ENCODE data around the gene LRP1B.

GRCh38 chr2:141805302-141805701, 325.5 kb downstream of the LRP1B start:
- TF ChIP-seq EP300 (IDR thresholded peaks at IDR 0.05; ENCODE audit: borderline replicate concordance) (no peak), CREB1 (IDR thresholded peaks at IDR 0.05; ENCODE audit: low read depth) (no peak), REST (IDR thresholded peaks at IDR 0.05; ENCODE audit: low read depth) (no peak), FOXM1 (IDR thresholded peaks at IDR 0.05; ENCODE audit: borderline replicate concordance, low read depth) (no peak), RAD21 (IDR thresholded peaks at IDR 0.05; ENCODE audit: low read depth) (no peak), MAX (IDR thresholded peaks at IDR 0.05) (no peak), USF1 (IDR thresholded peaks at IDR 0.05) (no peak), YY1 (IDR thresholded peaks at IDR 0.05; ENCODE audit: low read depth) (no peak), EGR1 (IDR thresholded peaks at IDR 0.05) (no peak), CEBPB (IDR thresholded peaks at IDR 0.05) (no peak)

Measured in Ishikawa (cell line).